ENCODE data around the gene ACAT1.
A peak's percentile ranks its signal among the peaks of the same experiment; 100 is the strongest.

GRCh38 chr11:108196901-108197300, 75.5 kb downstream of the ACAT1 start:
- TF ChIP-seq GABPA (IDR thresholded peaks at IDR 0.05; ENCODE audit: low read depth) (no peak), USF1 (IDR thresholded peaks at IDR 0.05; ENCODE audit: borderline replicate concordance, extremely low read length, insufficient read depth, low read depth, low read length) (no peak), PKNOX1 (IDR thresholded peaks at IDR 0.05) (no peak), MAX (IDR thresholded peaks at IDR 0.05; ENCODE audit: low read depth, low read length) (no peak), NFYB (IDR thresholded peaks at IDR 0.05; ENCODE audit: insufficient read depth, low read depth, low read length) (no peak), REST (IDR thresholded peaks at IDR 0.05; ENCODE audit: low read depth, low read length) (no peak), POLR2A (IDR thresholded peaks at IDR 0.05; ENCODE audit: low read depth, low read length) (no peak), EP300 (IDR thresholded peaks at IDR 0.05; ENCODE audit: borderline replicate concordance in 1 of 2, control insufficient read depth in 1 of 2, low read depth in 2 of 2, low read length in 2 of 2) (no peak), SPI1 (IDR thresholded peaks at IDR 0.05; ENCODE audit: borderline replicate concordance, insufficient read depth, low read depth, low read length) (no peak), ATF2 (IDR thresholded peaks at IDR 0.05; ENCODE audit: low read length) (peak; percentile 24; the same call in 1 of the 2 replicates), CTCF (IDR thresholded peaks at IDR 0.05 in 2 of 3, conservative IDR thresholded peaks at IDR 0.05 in 1 of 3; ENCODE audit: control insufficient read depth in 2 of 3, extremely low read depth in 1 of 3, insufficient read depth in 1 of 3, low read depth in 3 of 3, low read length in 3 of 3) (no peak), IRF3 (IDR thresholded peaks at IDR 0.05) (no peak), YY1 (IDR thresholded peaks at IDR 0.05; ENCODE audit: low read depth, low read length) (no peak)
